B cell (primary cell): ENCODE data around the gene PRXL2A. TPM values are rescaled to one million over a fixed set of nuclear protein-coding genes. Genes with fewer than 3 reads are reported as not detected.

ENCODE experiments used
- ATAC-seq: fragments of 200-7000 bp; cut with Tn5 transposase; one replicate; pipeline ENCODE4 v1.10.0; 2021; ENCODE audit warnings: low read depth, mild to moderate bottlenecking, moderate number of reproducible peaks, moderate library complexity
- CTCF ChIA-PET: fragments of 350-600 bp; sonication (Branson Sonifier 250); formaldehyde crosslinking; loops from one replicate; lab custom pipeline; 2021; ENCODE audit warnings: antibody characterized with exemption, inconsistent platforms; lab: Charles Lee
- POLR2A ChIA-PET: fragments of 350-600 bp; sonication (Branson Sonifier 250); formaldehyde crosslinking; loops from one replicate; lab custom pipeline; 2021; ENCODE audit warnings: antibody characterized with exemption; lab: Charles Lee
- DNase-seq: peaks from one replicate; pipeline ENCODE4 v3.0.0; 2013
- H2AFZ ChIP-seq: 2 replicates; pipeline ENCODE4 v1.6.1; 2012; ENCODE audit warnings: mild to moderate bottlenecking, low read depth, low read length; ENCODE audit not compliant: insufficient read depth, poor library complexity, severe bottlenecking
- H3K27ac ChIP-seq, 2 donors: 1 replicate in 1 of 2; 2 replicates in 1 of 2; pipeline ENCODE4 v1.5.1; 2012 to 2013; ENCODE audit warnings: low read length in 2 of 2, mild to moderate bottlenecking in 2 of 2, moderate library complexity in 1 of 2
- H3K27me3 ChIP-seq, 4 experiments: fragments of 200-600 bp in 1 of 4; sonication (generic) in 1 of 4; replicated peaks in 1 of 4; 1 replicate in 2 of 4; 2 replicates in 2 of 4; pipeline versions ENCODE4 v1.6.1 to v1.7.0; 2013 to 2016; ENCODE audit warnings: low read length in 3 of 4, mild to moderate bottlenecking in 2 of 4, mixed read lengths in 1 of 4, moderate library complexity in 1 of 4; ENCODE audit not compliant: insufficient read depth in 4 of 4, control insufficient read depth in 3 of 4; ENCODE audit errors: control extremely low read depth in 1 of 4
- H3K36me3 ChIP-seq, 2 experiments: replicated peaks in 1 of 2; 1 replicate in 1 of 2; 2 replicates in 1 of 2; pipeline versions ENCODE4 v1.6.1 to v1.7.1; 2013; ENCODE audit warnings: low read length in 1 of 2; ENCODE audit not compliant: insufficient read depth in 2 of 2, control insufficient read depth in 1 of 2; ENCODE audit errors: control extremely low read depth in 1 of 2, extremely low read depth in 1 of 2
- H3K4me1 ChIP-seq, 2 donors: fragments of 200-600 bp in 1 of 2; sonication (generic) in 1 of 2; 1 replicate in 1 of 2; 2 replicates in 1 of 2; pipeline versions ENCODE4 v1.5.1 to v1.6.1; 2013 to 2017; ENCODE audit warnings: low read length in 2 of 2; ENCODE audit not compliant: control insufficient read depth in 2 of 2, insufficient read depth in 2 of 2
- H3K4me2 ChIP-seq: replicated peaks from 2 replicates; pipeline ENCODE3; 2012; ENCODE audit warnings: mild to moderate bottlenecking, low read depth, low read length; ENCODE audit not compliant: poor library complexity, severe bottlenecking
- H3K4me3 ChIP-seq, 5 experiments: fragments of 200-600 bp in 1 of 5; sonication (generic) in 1 of 5; 1 replicate in 3 of 5; 2 replicates in 2 of 5; pipeline versions ENCODE4 v1.5.1 to v1.7.0; 2011 to 2016; ENCODE audit warnings: low read length in 4 of 5, mild to moderate bottlenecking in 4 of 5, low read depth in 2 of 5, control low read depth in 1 of 5, moderate library complexity in 1 of 5; ENCODE audit not compliant: insufficient read depth in 1 of 5; ENCODE audit errors: control extremely low read depth in 1 of 5, extremely low read depth in 1 of 5
- H3K79me2 ChIP-seq: fragments of 200-600 bp; sonication (generic); one replicate; pipeline ENCODE4 v1.6.0; 2016; ENCODE audit warnings: low read length; ENCODE audit not compliant: control insufficient read depth, insufficient read depth
- H3K9ac ChIP-seq: fragments of 200-600 bp; sonication (generic); 2 replicates; pipeline ENCODE4 v1.6.1; 2017; ENCODE audit warnings: mild to moderate bottlenecking, low read length, moderate library complexity
- H3K9me3 ChIP-seq, 3 donors: one replicate each; pipeline versions ENCODE4 v1.6.1 to v1.7.1; 2013; ENCODE audit warnings: low read length in 2 of 3; ENCODE audit not compliant: control insufficient read depth in 2 of 3, insufficient read depth in 1 of 3; ENCODE audit errors: control extremely low read depth in 1 of 3
- H4K20me1 ChIP-seq: 2 replicates; pipeline ENCODE4 v1.6.0; 2012; ENCODE audit warnings: mild to moderate bottlenecking, low read length; ENCODE audit not compliant: insufficient read depth, control insufficient read depth, poor library complexity, severe bottlenecking
- H3K27ac Mint-ChIP-seq: one replicate; pipeline ENCODE4 v1.8.0; 2021; ENCODE audit warnings: mixed read lengths
- H3K27me3 Mint-ChIP-seq: one replicate; pipeline ENCODE4 v1.8.0; 2021; ENCODE audit warnings: mixed read lengths
- H3K4me1 Mint-ChIP-seq: one replicate; pipeline ENCODE4 v1.8.0; 2021; ENCODE audit warnings: mixed read lengths
- H3K4me3 Mint-ChIP-seq: one replicate; pipeline ENCODE4 v1.8.0; 2021; ENCODE audit warnings: mixed read lengths
- H3K9me3 Mint-ChIP-seq: one replicate; pipeline ENCODE4 v1.8.0; 2022; ENCODE audit warnings: mixed read lengths; ENCODE audit not compliant: insufficient read depth
- CTCF ChIP-seq: fragments of 200-600 bp; IDR thresholded peaks from one replicate; pipeline ENCODE4 v1.8.0; 2022; ENCODE audit warnings: antibody characterized with exemption, mild to moderate bottlenecking
- EZH2 ChIP-seq: IDR thresholded peaks from 2 replicates; pipeline ENCODE4 v1.6.1; 2012; ENCODE audit warnings: borderline replicate concordance, low read depth, mild to moderate bottlenecking, moderate library complexity, low read length; ENCODE audit not compliant: insufficient read depth, poor library complexity, severe bottlenecking
- WGBS: methylation state at CpG from one replicate; pipeline ENCODE4 v1.1.5; 2013; ENCODE audit warnings: missing lambda C conversion rate; ENCODE audit not compliant: insufficient coverage; 5-methylcytosine and 5-hydroxymethylcytosine counted together
- intact Hi-C: fragments of 100-400 bp; cut with micrococcal nuclease; formaldehyde crosslinking; loops from one replicate; pipeline ENCODE4 v1.10.0; 2022
- polyA plus RNA-seq: library from polyadenylated mRNA; depleted of rRNA; stranded (reverse); fragments of >200 nt; gene quantifications from 2 replicates; pipeline ENCODE4 v1.2.3, GENCODE V29; 2012
- total RNA-seq, 2 donors: library from RNA; stranded (reverse); fragments of 120-200 nt in 1 of 2; gene quantifications; 1 replicate in 1 of 2; 2 replicates in 1 of 2; pipeline versions ENCODE4 v1.2.3 to v1.2.4, GENCODE V29; 2013 to 2022

Gene PRXL2A
- total and polyA plus RNA-seq, 2 donors (not counting 1 experiment from before 2014, with no cell fraction given) = 2.8 to 9.4 TPM

GRCh38 chr10:80454513-80455460, 46.4 kb downstream of the PRXL2A start:
- Histone ChIP-seq H4K20me1 (peaks cover 37% of the 10 kb centered on the region), H3K4me3 (peak overlapping the region; percentile 58 to 92 (median 77)), H3K9ac (peak overlapping the region; percentile 89), H3K36me3 (no peaks in the 10 kb centered on the region), H3K27me3 (no peaks in the 10 kb centered on the region), H3K79me2 (peaks cover 45% of the 10 kb centered on the region), H3K4me1 (peaks cover 40 to 55% of the 10 kb centered on the region in 2 donors), H3K27ac (peak overlapping the region; percentile 59 to 83), H3K9me3 (no peaks in the 10 kb centered on the region), H3K4me2 (peak overlapping the region; percentile 95), H2AFZ (peak overlapping the region; percentile 86)
- TF ChIP-seq CTCF = no peak
- no peak for TF ChIP-seq EZH2
- ATAC-seq (peak; percentile 13), DNase-seq (peak; percentile 55)
- ChIA-PET POLR2A (interaction anchor here (0.7 to 3.9 kb wide), 6 partner anchors 9 to 50 kb away, joined by 3 to 13 read pairs (median 4); partner anchors contain the start of gene PRXL2A), CTCF (interaction anchor here (1.4 to 2.3 kb wide), 2 partner anchors 46 to 50 kb away, joined by 8 to 9 read pairs; no protein-coding TSS in a partner anchor)
- Mint-ChIP-seq H3K4me3 (peak overlapping the region; percentile 94), H3K9me3 (no peaks in the 10 kb centered on the region), H3K27me3 (no peaks in the 10 kb centered on the region), H3K4me1 (peaks cover 51% of the 10 kb centered on the region), H3K27ac (peak overlapping the region; percentile 92)
- WGBS = under 1% methylated on average over 75 of the region's 81 CpGs
- intact Hi-C loops = loop anchor here (1.0 to 2.0 kb wide), 5 partner anchors 9 to 250 kb away; partner anchors contain the start of genes ANXA11 and PRXL2A
